Thyroid gland (tissue), 4 donors: ENCODE results near the gene ANKS1A.

Experiments used
- CTCF ChIP-seq, 6 experiments: fragments of 200-600 bp in 3 of 6; fragments of 450-650 bp in 3 of 6; sonication (generic) in 3 of 6; IDR thresholded peaks; one replicate each; pipeline ENCODE4 v1.5.1; 2016 to 2019; ENCODE audit warnings: antibody characterized with exemption in 6 of 6, mild to moderate bottlenecking in 2 of 6, inconsistent platforms in 1 of 6, moderate library complexity in 1 of 6
- POLR2A ChIP-seq, 2 donors: fragments of 450-650 bp; IDR thresholded peaks; one replicate each; pipeline ENCODE4 v1.6.1; 2017; ENCODE audit warnings: antibody characterized with exemption in 2 of 2, mild to moderate bottlenecking in 2 of 2, moderate library complexity in 1 of 2

DNA sequence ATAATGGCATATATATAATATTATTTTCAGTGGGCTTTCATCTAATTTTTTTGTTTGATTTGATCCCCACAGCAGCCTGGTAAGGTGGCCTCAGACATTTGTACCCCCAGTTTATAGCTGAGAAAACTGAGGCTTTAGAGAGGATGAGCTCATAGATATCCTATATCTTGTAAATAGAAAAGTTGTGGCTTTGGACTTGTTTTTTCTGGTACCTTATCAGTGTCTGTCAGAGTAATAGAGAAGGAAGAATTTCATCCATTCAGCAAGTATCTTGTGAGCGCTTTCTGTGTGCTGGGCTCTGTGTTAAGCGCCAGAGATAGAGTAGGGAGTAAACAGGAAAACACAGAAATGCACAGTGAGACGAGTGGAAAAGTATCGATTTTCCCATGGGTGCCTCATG, 29.1 kb upstream of the ANKS1A start:
- TF ChIP-seq CTCF (IDR thresholded peaks at IDR 0.05) (no peak), POLR2A (IDR thresholded peaks at IDR 0.05) (no peak)
